Central memory CD4-positive, alpha-beta T cell (primary cell): ENCODE data around the gene TNFAIP8L3.

Experiments
- DNase-seq: peaks from one replicate; pipeline ENCODE4 v3.0.0; 2022

The TNFAIP8L3 gene

GRCh38 chr15:51114437-51115119, 19.9 kb upstream of the TNFAIP8L3 start:
- DNase-seq: no peak

- DNase-seq: no peak
Observed at GRCh38 chr15:51112078-51112477, 17.4 kb upstream of the TNFAIP8L3 start.

- no peak for DNase-seq
Observed at GRCh38 chr15:51111061-51111460, 16.4 kb upstream of the TNFAIP8L3 start.

GRCh38 chr15:51110171-51110570, 15.5 kb upstream of the TNFAIP8L3 start:
- DNase-seq: no peak

- DNase-seq: no peak
Observed at GRCh38 chr15:51108933-51109550, 14.3 kb upstream of the TNFAIP8L3 start.

- no peak for DNase-seq
Observed at GRCh38 chr15:51107612-51108011, 12.9 kb upstream of the TNFAIP8L3 start.

- no peak for DNase-seq
Observed at GRCh38 chr15:51106481-51106880, 11.8 kb upstream of the TNFAIP8L3 start.

- DNase-seq: no peak
Observed at GRCh38 chr15:51105430-51106016, 10.8 kb upstream of the TNFAIP8L3 start.

- DNase-seq: no peak
Observed at GRCh38 chr15:51104512-51104911, 9.8 kb upstream of the TNFAIP8L3 start.

GRCh38 chr15:51103330-51103729, 8.6 kb upstream of the TNFAIP8L3 start:
- DNase-seq: no peak

- no peak for DNase-seq
Observed at GRCh38 chr15:51100785-51101489, 6.2 kb upstream of the TNFAIP8L3 start.

- DNase-seq: no peak
Observed at GRCh38 chr15:51099185-51099584, 4.5 kb upstream of the TNFAIP8L3 start.

- no peak for DNase-seq
Observed at GRCh38 chr15:51098331-51098619, 3.6 kb upstream of the TNFAIP8L3 start.

GRCh38 chr15:51097553-51098330, 3.0 kb upstream of the TNFAIP8L3 start:
- DNase-seq: no peak

- no peak for DNase-seq
Observed at GRCh38 chr15:51096976-51097375, 2.3 kb upstream of the TNFAIP8L3 start.

GRCh38 chr15:51095681-51096331, 1.1 kb upstream of the TNFAIP8L3 start:
- no peak for DNase-seq

- DNase-seq: no peak
Observed at GRCh38 chr15:51093839-51094605, 684 bp downstream of the TNFAIP8L3 start.

- no peak for DNase-seq
Observed at GRCh38 chr15:51093488-51093838, 1.2 kb downstream of the TNFAIP8L3 start.

- no peak for DNase-seq
Observed at GRCh38 chr15:51092480-51093040, 2.1 kb downstream of the TNFAIP8L3 start.

- no peak for DNase-seq
Observed at GRCh38 chr15:51090753-51091152, 4.0 kb downstream of the TNFAIP8L3 start.

GRCh38 chr15:51089699-51090453, 4.8 kb downstream of the TNFAIP8L3 start:
- DNase-seq: no peak
